Posterior cingulate gyrus (tissue), 11 donors: ENCODE measurements around the gene IL4I1.
A peak's percentile ranks its signal among the peaks of the same experiment; 100 is the strongest.
"Not testable (repeated sequence)": the region's sequence is repeated elsewhere in the genome, so short reads cannot be mapped to it uniquely, and the experiment has no call there.

Source experiments
- DNase-seq, 10 donors: peaks; one replicate each; pipeline versions ENCODE4 v3.0.0 to v3.0.0-alpha.2; 2020 to 2021; ENCODE audit warnings: mixed read lengths in 3 of 10
- intact Hi-C: fragments of 100-400 bp; cut with DNase I; formaldehyde crosslinking; loops from one replicate; pipeline ENCODE4 v1.15.1; 2023

The IL4I1 gene, protein sequence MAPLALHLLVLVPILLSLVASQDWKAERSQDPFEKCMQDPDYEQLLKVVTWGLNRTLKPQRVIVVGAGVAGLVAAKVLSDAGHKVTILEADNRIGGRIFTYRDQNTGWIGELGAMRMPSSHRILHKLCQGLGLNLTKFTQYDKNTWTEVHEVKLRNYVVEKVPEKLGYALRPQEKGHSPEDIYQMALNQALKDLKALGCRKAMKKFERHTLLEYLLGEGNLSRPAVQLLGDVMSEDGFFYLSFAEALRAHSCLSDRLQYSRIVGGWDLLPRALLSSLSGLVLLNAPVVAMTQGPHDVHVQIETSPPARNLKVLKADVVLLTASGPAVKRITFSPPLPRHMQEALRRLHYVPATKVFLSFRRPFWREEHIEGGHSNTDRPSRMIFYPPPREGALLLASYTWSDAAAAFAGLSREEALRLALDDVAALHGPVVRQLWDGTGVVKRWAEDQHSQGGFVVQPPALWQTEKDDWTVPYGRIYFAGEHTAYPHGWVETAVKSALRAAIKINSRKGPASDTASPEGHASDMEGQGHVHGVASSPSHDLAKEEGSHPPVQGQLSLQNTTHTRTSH

DNA sequence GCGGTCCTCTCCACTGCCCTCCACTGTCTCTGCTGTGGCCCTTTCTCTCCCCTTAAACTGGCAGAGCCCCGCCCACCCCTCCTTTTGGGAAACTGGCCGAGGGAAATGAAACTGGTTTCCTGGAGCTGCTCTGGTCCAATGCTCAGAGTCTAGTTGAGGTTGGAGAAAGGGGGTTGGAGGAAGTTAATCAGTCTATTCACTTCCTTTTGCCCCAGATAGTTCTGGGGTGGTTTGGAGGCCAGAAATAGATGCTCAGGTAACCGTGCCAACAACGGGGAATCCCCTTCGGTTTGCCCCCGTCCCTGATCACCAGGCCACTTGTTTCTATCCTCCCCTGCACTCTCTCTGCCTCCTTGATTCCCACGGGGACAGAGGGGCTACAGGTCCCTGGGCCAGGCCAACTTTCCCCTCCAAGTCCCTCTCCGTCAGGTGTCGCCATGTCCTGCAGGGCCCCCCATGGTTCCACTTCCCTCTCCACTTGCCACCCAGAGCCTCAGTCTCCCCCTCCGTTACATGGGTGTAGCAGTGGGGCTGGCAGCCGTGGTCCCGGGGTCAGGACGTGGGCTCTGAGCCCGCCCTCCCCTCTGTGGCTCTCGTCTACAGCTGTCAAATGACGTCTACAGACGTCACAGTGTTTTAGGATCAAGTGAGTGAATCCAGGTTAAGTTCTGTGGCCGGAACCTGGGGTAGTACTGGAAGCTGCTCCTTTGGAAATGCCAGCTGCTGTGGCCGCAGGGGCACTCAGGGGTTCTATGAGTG lies at the start of gene IL4I1:
Gene IL4I1, minus strand, starts transcription at position 25 of the 759 bp plus-strand sequence. CDS start 727 bp downstream, outside the sequence.
- intact Hi-C loops: no loop called here

DNA sequence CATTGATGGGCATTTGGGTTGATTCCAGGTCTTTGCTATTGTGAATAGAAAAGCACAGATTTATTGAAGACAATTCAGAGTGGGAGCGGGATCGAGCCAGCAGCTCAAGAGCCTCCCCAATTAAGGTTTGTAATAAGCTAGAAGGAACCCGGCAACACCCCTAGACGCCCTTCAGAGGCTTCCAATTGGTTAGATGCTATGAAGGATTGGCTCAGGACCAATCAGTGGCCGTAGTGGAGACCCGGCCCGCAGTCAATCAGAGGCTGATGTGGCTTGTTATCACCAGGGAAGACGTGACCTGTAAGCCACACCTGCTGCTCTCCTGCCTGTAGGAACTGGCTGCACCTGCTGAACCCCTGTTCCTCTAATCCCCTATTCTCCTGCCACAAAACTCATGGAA lies 49.7 kb upstream of the IL4I1 start:
- DNase-seq: peak in 1 of 10 donors; percentile 20
- intact Hi-C loops: no loop called here

More for the DNA sequence above, at the start of gene IL4I1:
- no peak for DNase-seq

DNA sequence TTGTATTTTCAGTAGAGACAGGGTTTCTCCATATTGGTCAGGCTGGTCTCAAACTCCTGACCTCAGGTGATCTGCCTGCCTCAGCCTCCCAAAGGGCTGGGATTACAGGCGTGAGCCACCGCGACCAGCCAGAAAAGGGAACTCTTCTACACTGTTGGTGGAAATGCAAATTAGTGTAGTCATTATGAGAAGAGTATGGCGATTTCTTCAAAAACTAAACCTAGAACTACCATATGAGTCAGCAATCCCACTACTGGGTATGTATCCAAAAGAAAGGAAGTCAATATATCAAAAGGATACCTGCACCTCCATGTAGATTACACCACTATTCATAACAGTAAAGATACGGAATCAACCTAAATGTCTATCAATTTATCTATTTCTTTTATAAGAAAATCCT lies 47.9 kb upstream of the IL4I1 start:
- peak in 1 of 10 donors; percentile 13 for DNase-seq
- intact Hi-C loops: not testable (repeated sequence)

DNA sequence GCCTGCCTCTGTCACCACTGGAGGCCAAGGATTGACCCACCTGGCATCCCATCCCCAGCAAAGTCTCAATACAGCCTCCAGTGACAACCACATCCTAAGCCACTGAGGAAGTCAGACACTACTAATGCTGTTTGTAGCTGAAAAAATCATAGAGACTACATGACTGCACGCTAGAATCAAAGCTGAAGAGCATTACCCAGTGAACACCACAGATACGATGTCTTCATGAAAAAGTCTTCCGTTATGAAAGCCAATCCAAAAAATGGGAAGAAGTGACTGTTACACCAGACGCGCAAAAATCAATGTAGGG lies 43.8 kb upstream of the IL4I1 start:
- no peak for DNase-seq
- intact Hi-C loops: no loop called here

DNA sequence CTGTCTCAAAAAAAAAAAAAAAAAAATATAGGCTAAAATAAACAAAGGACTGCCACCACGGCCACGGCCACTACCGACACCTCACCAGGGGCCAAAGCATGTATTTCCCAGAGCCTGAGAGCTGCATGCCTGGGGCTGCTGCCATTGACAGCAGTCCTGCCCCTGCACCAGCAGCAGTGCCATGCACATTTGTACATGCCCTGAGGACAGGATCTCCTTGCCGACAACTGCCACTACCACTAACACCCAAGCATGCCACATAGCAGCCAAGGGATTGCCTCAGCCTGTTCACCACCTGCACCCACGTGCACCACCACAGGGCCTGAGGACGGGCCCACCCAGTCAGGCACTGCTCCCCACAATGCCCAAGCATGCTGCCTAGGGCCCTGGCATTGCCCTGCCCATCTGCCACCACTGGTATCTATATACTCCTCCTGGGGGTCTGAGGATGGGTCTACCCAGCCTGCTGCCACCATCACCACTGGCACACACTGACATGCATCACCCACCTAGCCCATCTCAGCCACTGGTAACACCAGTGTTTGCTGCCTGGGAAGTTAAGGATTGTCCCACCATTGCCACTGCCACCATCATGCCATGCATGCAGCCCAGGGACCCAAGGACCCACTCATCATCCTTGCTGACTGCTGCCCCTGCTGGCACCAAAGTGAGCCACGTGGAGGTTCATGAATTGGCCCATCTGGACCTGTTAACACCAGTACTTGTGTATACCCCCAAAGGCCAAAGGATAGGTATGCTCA lies 43.2 kb upstream of the IL4I1 start:
- intact Hi-C loops: no loop called here

DNA sequence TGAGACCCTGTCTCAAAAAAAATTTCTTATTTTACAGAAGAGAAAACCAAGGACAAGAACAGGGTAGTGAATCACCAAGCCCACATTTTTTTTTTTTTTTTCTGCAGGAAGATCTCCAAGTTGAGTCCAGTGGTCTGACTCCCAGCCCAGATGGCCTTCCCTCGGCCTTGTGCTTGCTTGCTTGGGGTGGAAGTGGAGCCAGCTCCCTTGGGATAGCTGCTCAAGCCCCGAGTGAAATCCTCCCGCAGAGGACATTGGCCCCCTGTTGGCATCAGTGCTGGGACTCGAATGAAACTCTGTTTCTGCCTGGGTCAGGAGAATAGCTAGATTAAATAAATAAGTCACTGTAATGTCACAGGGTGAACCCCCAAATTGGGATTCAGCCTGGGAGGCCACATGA lies 42.0 kb upstream of the IL4I1 start:
- peak in 2 of 10 donors; percentile 58 to 72 for DNase-seq
- intact Hi-C loops: no loop called here

More for the DNA sequence above, 43.2 kb upstream of the IL4I1 start:
- peak in 2 of 10 donors; percentile 26 to 58 for DNase-seq

DNA sequence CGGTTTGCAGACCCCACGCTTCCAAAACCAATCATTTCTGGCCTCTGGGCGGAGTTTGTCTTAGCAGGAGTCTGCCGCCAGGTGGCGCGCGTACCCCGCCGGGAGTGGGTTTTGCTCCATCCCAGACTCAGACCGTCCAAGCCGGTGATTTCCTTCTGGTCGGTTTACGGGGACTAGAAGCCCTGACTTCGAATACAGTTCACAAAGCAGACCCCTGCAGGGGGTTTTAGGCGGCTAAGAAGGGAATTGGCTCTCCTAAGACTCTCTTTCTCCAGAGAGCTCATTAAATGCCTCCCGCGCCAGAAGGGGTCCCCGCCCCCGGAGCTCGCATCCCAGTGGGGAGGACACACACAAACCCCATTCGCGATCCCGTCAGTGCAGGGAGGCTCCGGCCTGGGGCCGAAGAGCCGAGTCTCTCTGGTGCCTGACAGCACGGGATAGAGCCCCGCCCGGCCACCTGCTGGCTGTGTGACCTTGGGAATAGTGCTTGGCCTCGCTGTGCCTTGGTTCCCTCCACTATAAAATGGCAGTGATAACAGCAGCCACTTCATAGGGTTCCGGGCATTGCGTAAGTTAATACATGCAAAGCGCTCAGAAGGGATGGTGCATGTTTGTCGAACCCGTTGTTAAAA lies 41.2 kb upstream of the IL4I1 start:
- intact Hi-C loops: loop anchor here (1.0 kb wide), 1 partner anchor 45 kb away; no protein-coding TSS in a partner anchor
- peak; percentile 46 to 97 (median 82) for DNase-seq

DNA sequence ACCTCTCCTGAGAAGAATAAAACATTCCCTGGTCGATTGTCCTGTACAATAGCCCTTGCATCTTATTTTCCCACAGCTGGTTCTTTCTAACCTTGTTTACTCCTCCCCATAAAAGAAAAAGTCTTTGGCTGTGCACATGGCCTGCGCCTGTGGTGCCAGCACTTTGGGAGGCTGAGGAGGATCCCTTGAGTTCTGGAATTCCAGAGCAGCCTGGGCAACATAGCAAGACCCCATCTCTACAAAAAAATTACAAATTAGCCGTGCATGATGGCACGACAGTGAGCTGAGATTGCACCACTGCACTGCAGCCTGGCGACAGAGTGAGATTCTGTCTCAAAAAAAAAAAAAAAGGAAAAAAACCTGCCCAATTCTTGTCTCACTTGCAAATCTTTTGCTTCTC lies 39.9 kb upstream of the IL4I1 start:
- DNase-seq: peak in 1 of 10 donors; percentile 8
- intact Hi-C loops: no loop called here

DNA sequence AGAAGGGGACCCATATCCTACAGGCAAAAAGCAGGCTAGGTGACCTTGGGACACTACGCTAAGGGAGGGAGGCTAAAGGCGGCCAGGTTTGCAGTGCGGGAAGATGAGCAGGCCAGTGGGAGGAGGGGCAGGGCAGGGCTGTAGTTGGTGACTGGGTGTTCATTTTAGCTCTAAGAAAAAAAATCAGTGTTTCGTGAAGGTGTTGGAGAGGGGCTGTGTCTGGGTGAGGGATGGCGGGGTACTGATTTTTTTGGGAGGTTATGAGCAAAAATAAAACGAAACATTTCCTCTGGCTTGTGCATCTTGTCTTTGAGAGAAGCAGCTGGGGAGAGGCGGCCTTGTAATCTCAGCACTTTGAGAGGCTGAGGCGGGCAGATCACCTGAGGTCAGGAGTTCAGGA lies 37.0 kb upstream of the IL4I1 start:
- peak in 2 of 10 donors; percentile 5 to 19 for DNase-seq
- intact Hi-C loops: no loop called here

DNA sequence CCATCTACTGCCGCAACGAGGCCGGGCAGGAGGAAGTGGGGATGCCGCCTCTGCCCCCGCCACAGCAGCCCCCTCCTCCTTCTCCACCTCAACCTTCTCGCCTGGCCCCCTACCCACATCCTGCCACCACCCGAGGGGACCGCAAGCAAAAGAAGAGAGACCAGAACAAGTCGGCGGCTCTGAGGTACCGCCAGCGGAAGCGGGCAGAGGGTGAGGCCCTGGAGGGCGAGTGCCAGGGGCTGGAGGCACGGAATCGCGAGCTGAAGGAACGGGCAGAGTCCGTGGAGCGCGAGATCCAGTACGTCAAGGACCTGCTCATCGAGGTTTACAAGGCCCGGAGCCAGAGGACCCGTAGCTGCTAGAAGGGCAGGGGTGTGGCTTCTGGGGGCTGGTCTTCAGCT lies 36.0 kb upstream of the IL4I1 start:
- peak in 2 of 10 donors; percentile 28 to 57 for DNase-seq
- intact Hi-C loops: no loop called here

DNA sequence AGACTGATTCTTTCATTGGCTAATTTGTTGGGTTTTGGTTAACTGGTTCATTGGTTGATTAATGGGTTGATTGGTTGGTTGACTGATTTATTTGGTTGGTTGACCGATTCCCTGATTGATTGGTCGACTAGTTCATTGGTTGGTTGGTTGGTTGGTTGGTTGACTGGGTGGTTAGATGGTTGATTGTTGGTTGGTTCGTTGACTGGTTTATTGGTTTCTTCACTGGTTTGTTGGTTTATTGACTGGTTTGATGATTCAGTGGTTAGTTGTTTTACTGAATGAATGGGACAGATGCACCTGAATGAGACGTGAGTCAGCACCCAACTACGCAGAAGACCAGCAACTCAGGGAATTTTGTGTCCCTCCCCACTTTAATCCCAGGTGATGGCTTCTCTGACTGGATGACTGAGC lies 35.4 kb upstream of the IL4I1 start:
- intact Hi-C loops: no loop called here
- DNase-seq: no peak

DNA sequence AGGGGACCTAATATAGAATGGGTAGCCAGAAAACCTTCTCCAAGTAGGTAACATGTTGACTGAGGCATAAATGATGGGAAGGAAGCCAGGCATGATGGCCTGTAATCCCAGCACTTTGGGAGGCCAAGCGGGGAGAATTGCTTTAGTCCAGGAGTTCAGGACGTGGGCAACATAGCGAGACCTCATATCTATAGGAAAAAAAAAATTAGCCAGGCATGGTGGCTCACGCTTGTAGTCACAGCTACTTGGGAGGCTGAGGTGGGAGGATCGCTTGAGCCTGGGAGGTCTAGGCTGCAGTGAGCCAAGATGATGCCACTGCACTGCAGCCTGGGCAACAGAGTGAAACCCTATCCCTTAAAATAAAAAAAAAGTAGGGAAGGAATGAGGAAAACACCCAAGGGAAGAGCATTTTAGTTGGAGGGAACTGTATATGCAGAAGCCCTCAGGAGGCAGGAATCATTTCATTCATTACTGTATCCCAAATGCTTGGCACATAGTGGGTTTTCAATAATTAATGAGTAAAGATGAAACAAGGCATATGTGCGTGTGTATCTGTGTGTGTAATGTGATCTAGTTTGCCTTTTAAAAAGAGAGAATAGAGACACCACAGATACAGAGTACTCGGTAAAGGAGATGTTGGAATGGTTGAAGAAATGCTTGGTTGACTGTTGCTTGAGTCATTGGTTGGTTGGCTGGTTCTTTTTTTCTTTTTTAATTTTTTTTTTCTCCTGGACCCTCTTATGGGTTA lies 34.8 kb upstream of the IL4I1 start:
- intact Hi-C loops: no loop called here
- DNase-seq: peak in 2 of 10 donors; percentile 23 to 27

DNA sequence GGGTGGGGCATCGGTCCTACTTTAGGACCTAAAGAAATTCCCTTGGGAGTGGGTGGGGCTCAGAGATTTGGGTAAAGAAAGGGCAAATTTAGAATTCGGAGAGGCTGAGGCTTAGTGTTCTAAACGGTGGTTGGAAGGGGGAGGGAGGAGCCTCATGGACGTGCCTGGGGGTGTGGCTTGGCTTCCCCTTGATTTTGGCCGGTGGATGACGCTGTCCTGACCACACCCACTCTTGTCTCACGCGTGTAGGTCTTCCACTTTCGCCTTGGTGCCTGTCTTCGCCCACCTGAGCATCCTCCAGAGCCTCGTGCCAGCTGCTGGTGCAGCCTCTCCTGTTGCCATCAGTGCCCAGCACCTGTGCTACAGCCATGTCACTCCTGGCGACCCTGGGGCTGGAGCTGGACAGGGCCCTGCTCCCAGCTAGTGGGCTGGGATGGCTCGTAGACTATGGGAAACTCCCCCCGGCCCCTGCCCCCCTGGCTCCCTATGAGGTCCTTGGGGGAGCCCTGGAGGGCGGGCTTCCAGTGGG lies 33.9 kb upstream of the IL4I1 start:
- DNase-seq: peak in 2 of 10 donors; percentile 46 to 72
- intact Hi-C loops: no loop called here

DNA sequence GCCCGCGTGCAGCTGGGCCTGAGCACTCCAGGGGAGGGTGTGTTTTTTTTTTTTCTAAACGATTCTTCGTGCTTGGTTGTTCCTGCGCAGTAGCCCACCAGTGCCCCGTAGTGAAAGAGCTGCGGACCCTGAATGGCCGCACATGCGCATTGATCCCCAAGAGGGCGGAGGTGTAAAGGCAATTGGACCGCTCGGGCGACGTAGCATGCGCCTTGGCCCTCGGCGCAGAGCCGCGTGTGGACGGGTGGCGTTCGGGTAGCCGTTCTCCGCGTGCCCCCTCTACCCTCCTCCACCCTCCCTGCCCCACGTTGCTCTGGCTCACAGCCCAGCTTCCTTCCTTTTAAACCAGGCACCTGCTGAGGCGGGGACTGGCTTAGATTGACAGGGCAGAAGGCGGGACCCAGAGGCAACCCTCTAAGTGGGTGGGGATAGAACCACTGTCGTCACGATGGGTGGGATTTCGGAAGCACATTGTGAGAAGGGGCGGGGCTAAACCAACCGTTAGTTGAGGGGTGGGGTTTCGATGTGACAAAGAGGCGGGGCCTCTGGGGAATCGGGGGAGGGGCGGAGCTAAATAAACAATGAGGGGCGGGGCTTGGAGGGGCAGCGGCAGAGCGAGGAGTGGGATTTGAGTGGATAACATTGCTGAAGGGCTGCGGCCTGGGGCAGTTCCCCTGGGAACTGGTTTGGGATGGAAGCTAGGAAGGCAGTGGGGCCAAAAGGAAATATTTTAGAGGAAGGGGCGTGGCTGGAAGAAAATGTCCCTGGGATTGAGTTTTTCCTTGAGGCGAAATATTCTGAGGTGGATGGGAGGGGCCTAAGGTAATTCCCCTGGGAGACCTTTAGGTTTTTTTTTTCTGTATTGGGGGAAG lies 33.2 kb upstream of the IL4I1 start:
- intact Hi-C loops: loop anchor here (5.0 kb wide), 1 partner anchor 402 kb away; no protein-coding TSS in a partner anchor
- peak; percentile 84 to 99 (median 92) for DNase-seq

DNA sequence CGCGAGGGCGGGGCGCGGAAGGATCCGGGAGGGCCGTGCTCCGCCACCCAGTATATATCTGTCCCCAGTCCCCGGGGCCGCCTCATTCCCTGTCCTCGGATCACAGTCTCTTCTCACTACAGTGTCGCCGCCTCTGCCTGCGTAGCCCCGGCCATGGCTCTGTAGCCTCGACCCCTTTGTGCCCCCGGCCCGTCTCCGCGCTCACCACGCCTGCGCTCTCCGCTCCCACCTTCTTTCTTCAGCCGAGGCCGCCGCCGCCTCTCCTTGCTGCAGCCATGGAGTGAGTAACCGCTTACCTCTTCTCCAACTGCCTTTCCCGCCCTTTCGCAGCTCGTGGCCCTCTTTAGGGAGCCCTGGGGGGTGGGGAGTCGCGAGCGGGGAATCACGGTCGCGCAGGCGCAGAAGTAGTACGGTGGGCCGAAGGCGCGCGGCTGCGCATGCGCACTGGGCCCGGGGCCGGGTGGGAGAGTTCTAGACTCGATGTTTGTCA lies 32.5 kb upstream of the IL4I1 start, which contains the start of the genes ATF5 and NUP62:
Gene ATF5, plus strand, starts transcription at position 85 of the 490 bp plus-strand sequence. CDS start 1,646 bp downstream, outside the sequence.
Gene NUP62, minus strand, starts transcription at position 384 of the 490 bp plus-strand sequence. CDS start 19,697 bp downstream, outside the sequence.
- peak; percentile 72 to 97 (median 80) for DNase-seq
- intact Hi-C loops: loop anchor here (5.0 kb wide), 1 partner anchor 403 kb away; no protein-coding TSS in a partner anchor

DNA sequence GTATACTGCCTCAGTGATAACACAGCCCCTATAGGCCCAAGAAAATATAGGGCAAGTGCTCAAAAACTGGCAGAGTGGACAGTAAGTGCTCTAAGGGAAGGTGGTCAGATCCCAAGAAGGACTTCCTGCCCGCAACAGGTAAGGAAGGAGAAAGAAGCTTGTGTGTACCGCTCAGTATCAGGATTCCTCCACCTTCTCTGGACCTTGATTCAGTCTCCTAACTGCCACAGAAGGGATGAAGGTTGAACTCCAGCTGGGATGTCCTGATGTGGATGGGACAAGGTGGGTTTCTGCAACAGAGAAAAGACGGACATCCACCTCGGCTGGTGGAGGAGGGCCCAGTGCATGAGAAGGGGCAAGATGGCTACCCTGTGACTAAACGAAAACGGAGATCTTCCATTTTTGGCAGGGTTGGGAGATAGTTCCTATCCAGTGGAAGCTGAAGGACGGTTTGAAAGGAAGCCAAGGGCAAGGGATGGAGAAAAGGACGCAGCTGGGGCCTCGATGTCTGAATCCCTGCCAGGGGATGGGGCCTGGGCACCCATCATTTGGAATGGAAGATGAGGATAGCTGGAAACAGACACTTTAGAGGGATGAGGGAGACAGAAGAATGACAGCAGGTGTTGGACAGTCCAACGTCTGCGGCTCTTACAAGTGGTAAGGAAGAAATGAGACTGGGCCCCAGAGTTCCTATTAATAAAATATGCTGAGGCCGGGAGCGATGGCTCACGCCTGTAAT lies 31.0 kb upstream of the IL4I1 start:
- intact Hi-C loops: loop anchor here (5.0 kb wide), 1 partner anchor 405 kb away; no protein-coding TSS in a partner anchor
- peak in 2 of 10 donors; percentile 1 to 56 for DNase-seq

DNA sequence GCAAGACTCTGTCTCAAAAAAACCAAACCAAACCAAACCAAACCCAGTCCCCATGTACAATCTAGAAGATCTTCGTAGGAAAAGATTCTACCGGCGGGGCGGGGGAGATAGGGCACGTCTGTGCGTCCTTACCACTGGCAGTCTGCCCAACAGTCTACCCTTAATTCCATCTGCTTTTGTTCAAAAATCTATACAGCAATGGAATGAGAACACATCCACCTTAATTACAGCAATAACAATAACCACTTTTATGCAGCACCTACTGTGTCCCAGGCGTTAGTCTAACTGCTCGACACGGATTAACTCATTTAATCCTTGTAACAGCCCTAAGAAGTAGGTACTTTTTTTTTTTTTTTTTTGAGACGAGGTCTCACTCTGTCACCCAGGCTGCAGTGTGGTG lies 29.8 kb upstream of the IL4I1 start:
- intact Hi-C loops: loop anchor here (5.0 kb wide), 1 partner anchor 406 kb away; no protein-coding TSS in a partner anchor

More for the DNA sequence above, 29.8 kb upstream of the IL4I1 start:
- DNase-seq: peak in 1 of 10 donors; percentile 7
